ENCODE measurements around the gene SYMPK.

The SYMPK gene

GRCh38 chr19:45815481-45816216 is 47.3 kb downstream of the SYMPK start:
- Histone ChIP-seq H3K27me3 (no peaks in the 10 kb centered on the region), H3K36me3 (no peaks in the 10 kb centered on the region), H3K4me1 (no peaks in the 10 kb centered on the region; the same call in 1 of the 2 replicates), H3K9me3 (no peaks in the 10 kb centered on the region), H3K4me3 (ENCODE audit: low read depth, low read length) (no peak overlapping the region)
- TF ChIP-seq, protein P1, sequence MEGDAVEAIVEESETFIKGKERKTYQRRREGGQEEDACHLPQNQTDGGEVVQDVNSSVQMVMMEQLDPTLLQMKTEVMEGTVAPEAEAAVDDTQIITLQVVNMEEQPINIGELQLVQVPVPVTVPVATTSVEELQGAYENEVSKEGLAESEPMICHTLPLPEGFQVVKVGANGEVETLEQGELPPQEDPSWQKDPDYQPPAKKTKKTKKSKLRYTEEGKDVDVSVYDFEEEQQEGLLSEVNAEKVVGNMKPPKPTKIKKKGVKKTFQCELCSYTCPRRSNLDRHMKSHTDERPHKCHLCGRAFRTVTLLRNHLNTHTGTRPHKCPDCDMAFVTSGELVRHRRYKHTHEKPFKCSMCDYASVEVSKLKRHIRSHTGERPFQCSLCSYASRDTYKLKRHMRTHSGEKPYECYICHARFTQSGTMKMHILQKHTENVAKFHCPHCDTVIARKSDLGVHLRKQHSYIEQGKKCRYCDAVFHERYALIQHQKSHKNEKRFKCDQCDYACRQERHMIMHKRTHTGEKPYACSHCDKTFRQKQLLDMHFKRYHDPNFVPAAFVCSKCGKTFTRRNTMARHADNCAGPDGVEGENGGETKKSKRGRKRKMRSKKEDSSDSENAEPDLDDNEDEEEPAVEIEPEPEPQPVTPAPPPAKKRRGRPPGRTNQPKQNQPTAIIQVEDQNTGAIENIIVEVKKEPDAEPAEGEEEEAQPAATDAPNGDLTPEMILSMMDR (IDR thresholded peaks at IDR 0.05; ENCODE audit: low read depth, low read length), result no peak
- DNase-seq, result no peak

- Histone ChIP-seq H3K27me3 (no peaks in the 10 kb centered on the region), H3K4me1 (no peaks in the 10 kb centered on the region; the same call in 1 of the 2 replicates), H3K36me3 (no peaks in the 10 kb centered on the region), H3K4me3 (ENCODE audit: low read depth, low read length) (no peak within 1 kb of the TSS), H3K9me3 (no peaks in the 10 kb centered on the region)
- TF ChIP-seq, protein P1 (IDR thresholded peaks at IDR 0.05; ENCODE audit: low read depth, low read length), result no peak
- peak; percentile 16 for DNase-seq
These were observed 48.0 kb downstream of the SYMPK start, which contains the start of gene RSPH6A for GRCh38 chr19:45814851-45815480. RSPH6A (minus strand) TSS chr19:45815308; CDS start chr19:45815176, 132 bp downstream.

GRCh38 chr19:45814166-45814780 is 48.7 kb downstream of the SYMPK start:
- no peaks in the 10 kb centered on the region; the same call in 1 of the 2 replicates for H3K4me1 ChIP-seq
- no peak overlapping the region for H3K4me3 ChIP-seq (ENCODE audit: low read depth, low read length)
- no peaks in the 10 kb centered on the region for H3K9me3 ChIP-seq
- H3K36me3 ChIP-seq, result no peaks in the 10 kb centered on the region
- no peaks in the 10 kb centered on the region for H3K27me3 ChIP-seq
- DNase-seq, result no peak
- TF ChIP-seq, protein P1 (IDR thresholded peaks at IDR 0.05; ENCODE audit: low read depth, low read length), result no peak

GRCh38 chr19:45812297-45812696 is 50.6 kb downstream of the SYMPK start:
- TF ChIP-seq, protein P1 (IDR thresholded peaks at IDR 0.05; ENCODE audit: low read depth, low read length), result no peak
- Histone ChIP-seq H3K9me3 (no peaks in the 10 kb centered on the region), H3K27me3 (no peaks in the 10 kb centered on the region), H3K4me3 (ENCODE audit: low read depth, low read length) (no peak overlapping the region), H3K36me3 (no peaks in the 10 kb centered on the region), H3K4me1 (no peaks in the 10 kb centered on the region; the same call in 1 of the 2 replicates)
- no peak for DNase-seq

DNA sequence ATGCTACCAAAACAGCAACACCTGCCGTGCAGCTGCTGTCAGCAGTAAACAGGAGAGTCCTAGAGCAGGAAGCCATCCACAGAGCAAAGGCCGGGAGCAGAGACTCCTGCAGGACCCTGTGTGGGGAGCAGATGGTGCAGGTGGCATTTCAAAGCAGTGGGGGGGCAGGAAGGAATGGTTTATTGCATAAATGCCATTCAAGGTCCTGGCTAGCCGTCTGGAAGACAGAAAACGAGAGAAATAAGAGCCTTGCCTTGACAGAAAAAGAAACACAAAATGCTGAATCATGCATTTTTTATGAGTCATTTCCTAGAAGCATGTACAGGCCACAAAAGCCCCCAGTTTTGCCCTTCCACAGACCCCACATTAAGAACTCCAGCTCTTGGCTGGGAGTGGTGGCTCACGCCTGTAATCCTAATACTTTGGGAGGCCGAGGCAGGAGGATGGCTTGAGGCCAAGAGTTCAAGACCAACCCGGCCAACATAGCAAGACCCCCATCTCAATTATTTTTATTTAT is 53.2 kb downstream of the SYMPK start:
- Histone ChIP-seq H3K4me1 (no peaks in the 10 kb centered on the region; the same call in 1 of the 2 replicates), H3K27me3 (no peaks in the 10 kb centered on the region), H3K36me3 (no peaks in the 10 kb centered on the region), H3K9me3 (no peaks in the 10 kb centered on the region), H3K4me3 (ENCODE audit: low read depth, low read length) (no peak overlapping the region)
- DNase-seq, result no peak
- TF ChIP-seq, protein P1 (IDR thresholded peaks at IDR 0.05; ENCODE audit: low read depth, low read length), result no peak

Measured in BE2C (cell line).